A673 (cell line): Measurements from ENCODE around the gene FRMD4A. TPM values are rescaled to one million over a fixed set of nuclear protein-coding genes. Genes with fewer than 3 reads are reported as not detected.

Experiments
- BruUV-seq: library from RNA; stranded (reverse); fragments of 400-500 nt; replicated peaks from 2 replicates; lab custom pipeline; 2021; lab: Mats Ljungman, UMichigan
- CTCF ChIA-PET: fragments of 300-600 bp; sonication (Branson Sonifier 250); formaldehyde crosslinking; loops from one replicate; lab custom pipeline; 2022; ENCODE audit warnings: antibody characterized with exemption; lab: Charles Lee
- POLR2A ChIA-PET: fragments of 300-600 bp; sonication (Branson Sonifier 250); formaldehyde crosslinking; loops from one replicate; lab custom pipeline; 2022; ENCODE audit warnings: antibody characterized with exemption; ENCODE audit not compliant: low non-redundant PET; lab: Charles Lee
- DNase-seq: peaks from one replicate; pipeline ENCODE4 v3.0.0-alpha.2; 2015; ENCODE audit warnings: low spot score
- H3K27ac ChIP-seq: fragments of 200-600 bp; sonication (generic); 2 replicates; pipeline ENCODE4 v1.5.1; 2016; ENCODE audit warnings: mixed run types, low read depth, mild to moderate bottlenecking, mixed read lengths, antibody characterized with exemption, low read length; ENCODE audit not compliant: poor library complexity, severe bottlenecking
- H3K27me3 ChIP-seq: fragments of 200-600 bp; sonication (generic); replicated peaks from 2 replicates; pipeline ENCODE4 v1.6.1; 2017; ENCODE audit warnings: mixed run types, low read depth, mild to moderate bottlenecking, mixed read lengths, antibody characterized with exemption, low read length; ENCODE audit not compliant: insufficient read depth, poor library complexity
- H3K36me3 ChIP-seq: fragments of 200-600 bp; sonication (generic); 2 replicates; pipeline ENCODE4 v1.6.1; 2016; ENCODE audit warnings: mixed run types, mild to moderate bottlenecking, mixed read lengths, antibody characterized with exemption, low read length; ENCODE audit not compliant: insufficient read depth, poor library complexity, severe bottlenecking
- H3K4me1 ChIP-seq: fragments of 200-600 bp; sonication (generic); 2 replicates; pipeline ENCODE4 v1.6.1; 2017; ENCODE audit warnings: mixed run types, mild to moderate bottlenecking, mixed read lengths, antibody characterized with exemption, low read length; ENCODE audit not compliant: insufficient read depth, poor library complexity, severe bottlenecking
- H3K4me3 ChIP-seq: fragments of 200-600 bp; sonication (generic); 2 replicates; pipeline ENCODE4 v1.5.1; 2016; ENCODE audit warnings: low read depth, mixed run types, mild to moderate bottlenecking, mixed read lengths, low read length; ENCODE audit not compliant: poor library complexity, severe bottlenecking
- H3K9me3 ChIP-seq: fragments of 200-600 bp; sonication (generic); 2 replicates; pipeline ENCODE4 v1.6.1; 2016; ENCODE audit warnings: mixed run types, low read depth, mild to moderate bottlenecking, mixed read lengths, antibody characterized with exemption, low read length; ENCODE audit not compliant: poor library complexity, severe bottlenecking
- CTCF ChIP-seq: fragments of 300-800, 200-600 bp; sonication (generic); conservative IDR thresholded peaks from 2 replicates; pipeline ENCODE4 v1.5.1; 2017; ENCODE audit warnings: low read depth, mild to moderate bottlenecking, antibody characterized with exemption, low read length, moderate library complexity, mixed read lengths
- EZH2 ChIP-seq: fragments of 200-600 bp; sonication (generic); IDR thresholded peaks from 2 replicates; pipeline ENCODE4 v1.6.1; 2017; ENCODE audit warnings: borderline replicate concordance, low read depth, mild to moderate bottlenecking, mixed read lengths, antibody characterized with exemption, low read length; ENCODE audit not compliant: poor library complexity, severe bottlenecking
- intact Hi-C: fragments of 100-400 bp; cut with micrococcal nuclease; formaldehyde crosslinking; loops from one replicate; pipeline ENCODE4 v1.10.0; 2022; ENCODE audit not compliant: unreplicated experiment
- total RNA-seq: library from RNA; stranded (reverse); gene quantifications from 2 replicates; pipeline ENCODE4 v1.2.3, GENCODE V29; 2021

FRMD4A gene
- total RNA-seq, 1 experiment from 2014 or later = 26.3 TPM

DNA sequence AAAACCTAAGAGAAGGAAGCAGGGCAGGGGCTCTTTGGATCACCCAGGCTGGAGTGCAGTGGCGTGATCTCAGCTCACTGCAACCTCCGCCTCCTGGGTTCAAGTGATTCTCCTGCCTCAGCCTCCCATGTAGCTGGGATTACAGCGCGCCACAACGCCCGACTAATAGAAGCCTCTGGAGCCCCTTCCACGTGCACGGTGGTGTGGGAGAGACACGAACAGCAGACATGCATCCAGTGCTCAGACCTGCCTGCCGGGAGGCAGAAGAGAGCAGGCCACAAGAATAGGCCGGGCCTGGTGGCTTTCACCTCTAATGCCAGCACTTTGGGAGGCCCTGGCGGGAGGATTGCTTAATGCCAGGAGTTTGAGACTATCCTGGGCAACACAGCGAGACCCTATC lies 647.7 kb downstream of the FRMD4A start:
- H3K9me3 ChIP-seq = no peaks in the 10 kb centered on the region
- H3K27me3 ChIP-seq = no peaks in the 10 kb centered on the region
- POLR2A ChIA-PET = no interaction called here
- BruUV-seq = no TSS peak
- no peak overlapping the region for H3K27ac ChIP-seq
- no peaks in the 10 kb centered on the region for H3K36me3 ChIP-seq
- H3K4me1 ChIP-seq = peaks cover 25% of the 10 kb centered on the region
- TF ChIP-seq CTCF (no peak), EZH2 (no peak)
- no peak overlapping the region for H3K4me3 ChIP-seq
- DNase-seq = no peak
- intact Hi-C loops = no loop called here
- CTCF ChIA-PET = interaction anchor here (1.3 kb wide), 1 partner anchor 31 kb away, joined by 3 read pairs; no protein-coding TSS in a partner anchor

- DNase-seq = no peak
- intact Hi-C loops = no loop called here
- Histone ChIP-seq H3K4me1 (peaks cover 25% of the 10 kb centered on the region), H3K4me3 (no peak overlapping the region), H3K27me3 (no peaks in the 10 kb centered on the region), H3K36me3 (no peaks in the 10 kb centered on the region), H3K9me3 (no peaks in the 10 kb centered on the region), H3K27ac (no peak overlapping the region)
- CTCF ChIA-PET = no interaction called here
- no peak for TF ChIP-seq EZH2
- TF ChIP-seq CTCF = no peak
- no TSS peak for BruUV-seq
- POLR2A ChIA-PET = no interaction called here
These were observed 648.8 kb downstream of the FRMD4A start for GRCh38 chr10:13681960-13682359.

- Histone ChIP-seq H3K27ac (no peak overlapping the region), H3K4me3 (no peak overlapping the region), H3K9me3 (no peaks in the 10 kb centered on the region), H3K4me1 (peaks cover 25% of the 10 kb centered on the region), H3K27me3 (no peaks in the 10 kb centered on the region), H3K36me3 (no peaks in the 10 kb centered on the region)
- ChIA-PET CTCF (no interaction called here), POLR2A (no interaction called here)
- intact Hi-C loops = no loop called here
- no TSS peak for BruUV-seq
- DNase-seq = no peak
- TF ChIP-seq CTCF = no peak
- no peak for TF ChIP-seq EZH2
These were observed 649.2 kb downstream of the FRMD4A start for GRCh38 chr10:13681528-13681927.
